Kidney (tissue), 22 donors: ENCODE results near the gene MYL11. TPM values are rescaled to one million over a fixed set of nuclear protein-coding genes. Genes with fewer than 3 reads are reported as not detected.
A peak's percentile ranks its signal among the peaks of the same experiment; 100 is the strongest.
"Not testable (repeated sequence)": the region's sequence is repeated elsewhere in the genome, so short reads cannot be mapped to it uniquely, and the experiment has no call there.

ENCODE experiments used
- DNase-seq, 5 donors: peaks; one replicate each; pipeline ENCODE4 v3.0.0-alpha.2; 2013 to 2020
- FAIRE-seq: peaks from 2 replicates; lab custom pipeline; 2012; peaks lifted over from hg19 to GRCh38; lab: Jason Lieb, UNC
- H3K27ac ChIP-seq, 2 donors: one replicate each; pipeline ENCODE4 v1.7.0; 2013; ENCODE audit warnings: low read depth in 2 of 2, low read length in 2 of 2, inconsistent platforms in 1 of 2
- H3K27me3 ChIP-seq: one replicate; pipeline ENCODE4 v1.7.1; 2013; ENCODE audit warnings: low read length, inconsistent platforms; ENCODE audit not compliant: control insufficient read depth, insufficient read depth
- H3K36me3 ChIP-seq, 3 donors: one replicate each; pipeline versions ENCODE4 v1.7.0 to v1.7.1; 2013; ENCODE audit warnings: low read length in 3 of 3, control low read depth in 1 of 3, inconsistent platforms in 1 of 3; ENCODE audit not compliant: insufficient read depth in 3 of 3, control insufficient read depth in 2 of 3
- H3K4me1 ChIP-seq, 3 donors: one replicate each; pipeline versions ENCODE4 v1.7.0 to v1.7.1; 2013; ENCODE audit warnings: low read length in 3 of 3, inconsistent platforms in 1 of 3, low read depth in 1 of 3; ENCODE audit not compliant: control insufficient read depth in 2 of 3, insufficient read depth in 2 of 3
- H3K4me3 ChIP-seq, 3 donors: one replicate each; pipeline versions ENCODE4 v1.7.0 to v1.8.1; 2013; ENCODE audit warnings: low read length in 3 of 3, control low read depth in 1 of 3, inconsistent platforms in 1 of 3
- H3K9ac ChIP-seq, 3 donors: one replicate each; pipeline versions ENCODE4 v1.7.0 to v1.7.1; 2013; ENCODE audit warnings: low read length in 3 of 3, control low read depth in 1 of 3, inconsistent platforms in 1 of 3
- H3K9me3 ChIP-seq, 3 donors: one replicate each; pipeline versions ENCODE4 v1.7.0 to v1.7.1; 2013; ENCODE audit warnings: low read length in 3 of 3, control low read depth in 1 of 3, inconsistent platforms in 1 of 3; ENCODE audit not compliant: control insufficient read depth in 2 of 3, insufficient read depth in 1 of 3
- CTCF ChIP-seq: IDR thresholded peaks from 3 replicates; pipeline ENCODE4 v1.5.1; 2012; ENCODE audit warnings: mild to moderate bottlenecking, moderate library complexity, borderline replicate concordance; ENCODE audit not compliant: insufficient read depth; ENCODE audit errors: extremely low read depth
- intact Hi-C: fragments of 100-400 bp; cut with DNase I; formaldehyde crosslinking; loops from one replicate; pipeline ENCODE4 v1.11.1; 2022
- long read RNA-seq, 10 donors: library from polyadenylated mRNA in 1 of 10; unstranded in 1 of 10; transcript quantifications; one replicate each; pipeline ENCODE4 v2.0.0 and lab custom pipeline, GENCODE V29; 2021 to 2026
- polyA plus RNA-seq: library from polyadenylated mRNA; stranded (reverse); fragments of 350-450 nt; fragmentation: Illumina TruSeq; extraction: RNeasy Lipid Tissue Mini Kit (QIAGEN cat#74804); gene quantifications from one replicate; pipeline ENCODE4 v1.2.3, GENCODE V29; 2014; ENCODE audit warnings: low read depth, low replicate concordance; ENCODE audit not compliant: insufficient read depth
- total RNA-seq: library from RNA; stranded (reverse); fragmentation: NEBNext Ultra II Directional; extraction: Animal tissue kit (Norgen Biotek cat#: 25700); gene quantifications from one replicate; pipeline ENCODE4 v1.2.1, GENCODE V29; 2021
- donor health status: control.
- donor health status: control.
- donor health status: control.
- donor health status: control.
- donor health status: control.
- donor health status: DM: yes; HTN: yes; CAD: no.
- donor health status: Normal renal cell carcinoma (clear cell type).

The MYL11 gene
- not detected for total RNA-seq
- polyA plus RNA-seq, result 2.3 TPM
- long read RNA-seq, donor 1, transcript MYLPF-201 (7 exons, 682 nt), result major isoform, 8 of 9 reads
- long read RNA-seq, donor 1, partial matches to known transcripts, result 0 of 9 reads
- long read RNA-seq, donor 1, other reads (novel, unspliced or antisense), result 0 of 9 reads
- long read RNA-seq, donor 2, partial matches to known transcripts, result 0 of 6 reads
- long read RNA-seq, donor 2, other reads (novel, unspliced or antisense), result 0 of 6 reads
- long read RNA-seq, donor 3, transcript MYLPF-201 (7 exons, 682 nt), result major isoform, 12 of 17 reads
- long read RNA-seq, donor 3, transcript MYLPF-203 (2 exons, 336 nt), result minor isoform, 5 of 17 reads
- long read RNA-seq, donor 3, partial matches to known transcripts, result 0 of 17 reads
- long read RNA-seq, donor 3, other reads (novel, unspliced or antisense), result 0 of 17 reads
- long read RNA-seq, donor 4, transcript MYLPF-201 (7 exons, 682 nt), result major isoform, 5 of 5 reads
- long read RNA-seq, donor 4, partial matches to known transcripts, result 0 of 5 reads
- long read RNA-seq, donor 4, other reads (novel, unspliced or antisense), result 0 of 5 reads
- long read RNA-seq, donor 5, result 0 reads
- long read RNA-seq, donor 6, transcript MYLPF-201 (7 exons, 682 nt), result major isoform, 8 of 10 reads
- long read RNA-seq, donor 6, partial matches to known transcripts, result 0 of 10 reads
- long read RNA-seq, donor 6, other reads (novel, unspliced or antisense), result 0 of 10 reads
- long read RNA-seq, donor 7, partial matches to known transcripts, result 0 of 1 reads
- long read RNA-seq, donor 7, other reads (novel, unspliced or antisense), result 1 of 1 reads
- long read RNA-seq, donor 8, partial matches to known transcripts, result 0 of 2 reads
- long read RNA-seq, donor 8, other reads (novel, unspliced or antisense), result 0 of 2 reads
- long read RNA-seq, donor 9, partial matches to known transcripts, result 0 of 3 reads
- long read RNA-seq, donor 9, other reads (novel, unspliced or antisense), result 0 of 3 reads
- long read RNA-seq, donor 10, result 0 reads

- Histone ChIP-seq H3K27ac (no peak within 1 kb of the TSS), H3K9me3 (no peaks in the 10 kb centered on the region), H3K36me3 (no peaks in the 10 kb centered on the region), H3K4me3 (no peak within 1 kb of the TSS), H3K4me1 (peaks cover 0 to 13% (median 4%) of the 10 kb centered on the region in 3 donors), H3K9ac (no peak within 1 kb of the TSS), H3K27me3 (no peaks in the 10 kb centered on the region)
- DNase-seq (no peak), FAIRE-seq (no peak)
- TF ChIP-seq CTCF, result no peak
- intact Hi-C loops, result no loop called here
Observed at GRCh38 chr16:30374538-30374937, at the start of gene MYL11. TSS of gene MYL11 (plus strand) at chr16:30374802. CDS start at chr16:30374858, 56 bp downstream.

GRCh38 chr16:30334473-30334989 is 40.1 kb upstream of the MYL11 start:
- intact Hi-C loops, H3K36me3 ChIP-seq, H3K9me3 ChIP-seq, H3K4me1 ChIP-seq, H3K27me3 ChIP-seq, FAIRE-seq: not testable (repeated sequence)
- Histone ChIP-seq H3K9ac (peak overlapping the region in 1 of 3 donors; percentile 34), H3K4me3 (peak overlapping the region; percentile 48 to 57 (median 50)), H3K27ac (peak overlapping the region in 1 of 2 donors; percentile 65)
- peak; percentile 70 to 96 (median 87) for DNase-seq

GRCh38 chr16:30335028-30335597 is 39.5 kb upstream of the MYL11 start:
- H3K27me3 ChIP-seq, H3K9me3 ChIP-seq, H3K4me1 ChIP-seq, intact Hi-C loops, FAIRE-seq, H3K36me3 ChIP-seq: not testable (repeated sequence)
- DNase-seq, result peak; percentile 84 to 96 (median 91)
- peak overlapping the region in 2 of 3 donors; percentile 42 to 58 for H3K9ac ChIP-seq
- peak overlapping the region; percentile 80 to 89 for H3K27ac ChIP-seq
- H3K4me3 ChIP-seq, result peak overlapping the region; percentile 63 to 66 (median 64)
